ENCODE results near the gene WDPCP.
"Not testable (repeated sequence)": the region's sequence is repeated elsewhere in the genome, so short reads cannot be mapped to it uniquely, and the experiment has no call there.

- TF ChIP-seq, protein P1, sequence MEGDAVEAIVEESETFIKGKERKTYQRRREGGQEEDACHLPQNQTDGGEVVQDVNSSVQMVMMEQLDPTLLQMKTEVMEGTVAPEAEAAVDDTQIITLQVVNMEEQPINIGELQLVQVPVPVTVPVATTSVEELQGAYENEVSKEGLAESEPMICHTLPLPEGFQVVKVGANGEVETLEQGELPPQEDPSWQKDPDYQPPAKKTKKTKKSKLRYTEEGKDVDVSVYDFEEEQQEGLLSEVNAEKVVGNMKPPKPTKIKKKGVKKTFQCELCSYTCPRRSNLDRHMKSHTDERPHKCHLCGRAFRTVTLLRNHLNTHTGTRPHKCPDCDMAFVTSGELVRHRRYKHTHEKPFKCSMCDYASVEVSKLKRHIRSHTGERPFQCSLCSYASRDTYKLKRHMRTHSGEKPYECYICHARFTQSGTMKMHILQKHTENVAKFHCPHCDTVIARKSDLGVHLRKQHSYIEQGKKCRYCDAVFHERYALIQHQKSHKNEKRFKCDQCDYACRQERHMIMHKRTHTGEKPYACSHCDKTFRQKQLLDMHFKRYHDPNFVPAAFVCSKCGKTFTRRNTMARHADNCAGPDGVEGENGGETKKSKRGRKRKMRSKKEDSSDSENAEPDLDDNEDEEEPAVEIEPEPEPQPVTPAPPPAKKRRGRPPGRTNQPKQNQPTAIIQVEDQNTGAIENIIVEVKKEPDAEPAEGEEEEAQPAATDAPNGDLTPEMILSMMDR (IDR thresholded peaks at IDR 0.05), result not testable (repeated sequence)
- not testable (repeated sequence) for TF ChIP-seq EP300, POLR2A (IDR thresholded peaks at IDR 0.05)
These were observed 451.6 kb downstream of the WDPCP start for GRCh38 chr2:63136683-63137082.

Measured in ovary (tissue), 3 donors.